ENCODE measurements around the gene METTL9. TPM values are rescaled to one million over a fixed set of nuclear protein-coding genes. Genes with fewer than 3 reads are reported as not detected.
"Not testable (repeated sequence)": the region's sequence is repeated elsewhere in the genome, so short reads cannot be mapped to it uniquely, and the experiment has no call there.

Gene METTL9
- total RNA-seq, 1 donor from 2014 or later = 91.9 TPM

DNA sequence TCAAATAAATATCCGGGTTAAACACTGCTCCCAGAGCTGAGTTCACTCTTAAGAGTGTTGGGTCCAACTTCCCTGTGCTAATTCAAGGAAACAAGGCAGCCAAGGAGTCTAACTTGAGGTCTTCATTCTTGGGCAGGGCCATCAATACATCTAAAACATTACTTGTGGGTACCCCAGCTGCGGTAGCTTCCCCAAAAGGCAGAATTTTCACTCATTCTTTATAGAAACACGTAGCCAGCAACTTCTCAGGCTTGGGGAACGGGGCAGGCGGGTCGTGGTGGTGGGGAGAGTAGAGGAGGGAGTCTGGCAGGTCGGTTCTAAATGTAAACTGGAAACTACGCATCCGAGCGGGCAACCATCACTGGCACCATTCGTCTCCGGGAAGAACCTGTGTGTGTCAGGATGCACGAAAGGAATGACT, 666 bp upstream of the METTL9 start:
- Mint-ChIP-seq H3K27me3 (ENCODE audit: unreplicated experiment) (no peaks in the 10 kb centered on the region), H3K4me3 (ENCODE audit: unreplicated experiment) (peak overlapping the region; percentile 81), H3K27ac (ENCODE audit: unreplicated experiment) (peak overlapping the region; percentile 86), H3K36me3 (ENCODE audit: unreplicated experiment) (no peaks in the 10 kb centered on the region), H3K9me3 (ENCODE audit: unreplicated experiment) (no peaks in the 10 kb centered on the region), H3K4me1 (ENCODE audit: unreplicated experiment) (peaks cover 28% of the 10 kb centered on the region)
- DNase-seq (ENCODE audit: extremely low spot score, unreplicated experiment) = no peak
- TF ChIP-seq, protein P1, sequence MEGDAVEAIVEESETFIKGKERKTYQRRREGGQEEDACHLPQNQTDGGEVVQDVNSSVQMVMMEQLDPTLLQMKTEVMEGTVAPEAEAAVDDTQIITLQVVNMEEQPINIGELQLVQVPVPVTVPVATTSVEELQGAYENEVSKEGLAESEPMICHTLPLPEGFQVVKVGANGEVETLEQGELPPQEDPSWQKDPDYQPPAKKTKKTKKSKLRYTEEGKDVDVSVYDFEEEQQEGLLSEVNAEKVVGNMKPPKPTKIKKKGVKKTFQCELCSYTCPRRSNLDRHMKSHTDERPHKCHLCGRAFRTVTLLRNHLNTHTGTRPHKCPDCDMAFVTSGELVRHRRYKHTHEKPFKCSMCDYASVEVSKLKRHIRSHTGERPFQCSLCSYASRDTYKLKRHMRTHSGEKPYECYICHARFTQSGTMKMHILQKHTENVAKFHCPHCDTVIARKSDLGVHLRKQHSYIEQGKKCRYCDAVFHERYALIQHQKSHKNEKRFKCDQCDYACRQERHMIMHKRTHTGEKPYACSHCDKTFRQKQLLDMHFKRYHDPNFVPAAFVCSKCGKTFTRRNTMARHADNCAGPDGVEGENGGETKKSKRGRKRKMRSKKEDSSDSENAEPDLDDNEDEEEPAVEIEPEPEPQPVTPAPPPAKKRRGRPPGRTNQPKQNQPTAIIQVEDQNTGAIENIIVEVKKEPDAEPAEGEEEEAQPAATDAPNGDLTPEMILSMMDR (IDR thresholded peaks at IDR 0.05) = no peak

GRCh38 chr16:21600031-21600773, 825 bp downstream of the METTL9 start:
- TF ChIP-seq, protein P1 (IDR thresholded peaks at IDR 0.05) = no peak
- no peak for DNase-seq (ENCODE audit: extremely low spot score, unreplicated experiment)
- H3K36me3 Mint-ChIP-seq (ENCODE audit: unreplicated experiment) = no peaks in the 10 kb centered on the region
- H3K27me3 Mint-ChIP-seq (ENCODE audit: unreplicated experiment) = no peaks in the 10 kb centered on the region
- peak overlapping the region; percentile 89 for H3K4me3 Mint-ChIP-seq (ENCODE audit: unreplicated experiment)
- peaks cover 26% of the 10 kb centered on the region for H3K4me1 Mint-ChIP-seq (ENCODE audit: unreplicated experiment)
- H3K9me3 Mint-ChIP-seq (ENCODE audit: unreplicated experiment) = no peaks in the 10 kb centered on the region
- H3K27ac Mint-ChIP-seq (ENCODE audit: unreplicated experiment) = peak overlapping the region; percentile 93

DNA sequence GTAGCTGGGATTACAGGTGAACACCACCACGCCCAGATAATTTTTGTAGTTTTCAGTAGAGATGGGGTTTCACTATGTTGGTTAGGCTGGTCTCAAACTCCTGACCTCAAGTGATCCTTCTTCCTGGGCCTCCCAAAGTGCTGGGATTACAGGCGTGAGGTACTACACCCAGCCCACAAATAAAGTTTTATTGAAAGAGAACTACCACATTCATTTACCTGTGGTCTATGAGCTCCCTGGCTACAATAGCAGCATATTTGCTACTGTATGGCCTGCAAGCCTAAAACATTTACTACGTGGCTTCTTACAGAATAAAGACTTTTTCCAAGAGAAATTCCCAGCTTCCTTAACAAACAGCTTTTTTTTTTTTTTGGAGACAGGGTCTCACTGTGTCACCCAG, 3.4 kb downstream of the METTL9 start:
- no peaks in the 10 kb centered on the region for H3K27me3 Mint-ChIP-seq (ENCODE audit: unreplicated experiment)
- DNase-seq (ENCODE audit: extremely low spot score, unreplicated experiment) = no peak
- no peak overlapping the region for H3K4me3 Mint-ChIP-seq (ENCODE audit: unreplicated experiment)
- peaks cover 26% of the 10 kb centered on the region for H3K4me1 Mint-ChIP-seq (ENCODE audit: unreplicated experiment)
- TF ChIP-seq, protein P1 (IDR thresholded peaks at IDR 0.05) = no peak
- H3K27ac Mint-ChIP-seq (ENCODE audit: unreplicated experiment) = no peak overlapping the region
- no peaks in the 10 kb centered on the region for H3K36me3 Mint-ChIP-seq (ENCODE audit: unreplicated experiment)
- H3K9me3 Mint-ChIP-seq (ENCODE audit: unreplicated experiment) = no peaks in the 10 kb centered on the region

DNA sequence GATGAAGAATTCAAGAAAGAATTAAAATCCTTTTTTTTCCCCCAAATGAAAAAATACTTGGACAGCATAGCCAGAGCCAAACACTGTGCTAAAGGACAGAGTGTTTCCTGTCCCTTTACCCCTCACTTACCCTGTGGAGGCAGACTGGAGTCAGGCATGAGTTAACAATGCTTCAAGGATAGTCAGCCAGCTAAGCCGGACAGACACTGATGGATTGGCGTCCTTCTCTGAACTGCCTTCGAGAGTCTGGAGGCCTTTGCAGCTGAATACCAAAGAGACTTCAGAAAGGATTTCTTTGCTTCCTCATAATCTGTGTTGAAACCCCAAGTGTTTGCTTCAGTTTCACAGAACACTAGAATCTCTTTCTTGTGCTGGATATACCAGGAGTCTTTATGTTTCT, 4.6 kb downstream of the METTL9 start:
- TF ChIP-seq, protein P1 (IDR thresholded peaks at IDR 0.05) = no peak
- H3K9me3 Mint-ChIP-seq (ENCODE audit: unreplicated experiment) = no peaks in the 10 kb centered on the region
- H3K36me3 Mint-ChIP-seq (ENCODE audit: unreplicated experiment) = no peaks in the 10 kb centered on the region
- no peak for DNase-seq (ENCODE audit: extremely low spot score, unreplicated experiment)
- no peak overlapping the region for H3K27ac Mint-ChIP-seq (ENCODE audit: unreplicated experiment)
- H3K4me3 Mint-ChIP-seq (ENCODE audit: unreplicated experiment) = no peak overlapping the region
- peaks cover 20% of the 10 kb centered on the region for H3K4me1 Mint-ChIP-seq (ENCODE audit: unreplicated experiment)
- no peaks in the 10 kb centered on the region for H3K27me3 Mint-ChIP-seq (ENCODE audit: unreplicated experiment)

DNA sequence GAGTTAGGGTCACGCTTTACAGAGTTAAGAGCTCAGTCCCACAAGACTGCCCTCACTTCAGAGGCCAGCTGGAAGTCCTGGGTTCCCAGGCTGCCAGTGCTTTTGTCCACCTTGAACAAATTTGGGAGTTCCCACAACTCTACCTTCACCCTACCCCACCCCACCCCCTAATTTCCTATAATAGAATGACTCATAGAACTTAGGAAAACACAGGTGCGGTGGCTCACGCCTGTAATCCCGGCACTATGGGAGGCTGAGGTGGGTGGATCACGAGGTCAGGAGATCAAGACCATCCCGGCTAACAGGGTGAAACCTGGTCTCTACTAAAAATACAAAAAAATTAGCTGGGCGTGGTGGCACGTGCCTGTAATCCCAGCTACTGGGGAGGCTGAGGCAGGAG, 6.5 kb downstream of the METTL9 start:
- H3K4me1 Mint-ChIP-seq (ENCODE audit: unreplicated experiment) = peaks cover 14% of the 10 kb centered on the region
- H3K36me3 Mint-ChIP-seq (ENCODE audit: unreplicated experiment) = not testable (repeated sequence)

More for the DNA sequence above, 6.5 kb downstream of the METTL9 start:
- not testable (repeated sequence) for H3K27me3 Mint-ChIP-seq (ENCODE audit: unreplicated experiment); DNase-seq (ENCODE audit: extremely low spot score, unreplicated experiment); H3K9me3 Mint-ChIP-seq (ENCODE audit: unreplicated experiment); H3K27ac Mint-ChIP-seq (ENCODE audit: unreplicated experiment); H3K4me3 Mint-ChIP-seq (ENCODE audit: unreplicated experiment)

Measured in osteocyte (in vitro differentiated cells).